Gastroesophageal sphincter (tissue), 3 donors: Measurements from ENCODE around the gene PPP1R27.

ENCODE experiments used
- EP300 ChIP-seq: sonication (generic); formaldehyde crosslinking; IDR thresholded peaks from one replicate; pipeline ENCODE4 v1.6.1; 2017; ENCODE audit warnings: antibody characterized with exemption, mild to moderate bottlenecking
- POLR2A ChIP-seq, 2 donors: fragments of 450-650 bp; IDR thresholded peaks; one replicate each; pipeline ENCODE4 v1.6.1; 2017; ENCODE audit warnings: antibody characterized with exemption in 2 of 2, mild to moderate bottlenecking in 2 of 2, moderate library complexity in 1 of 2
- POLR2AphosphoS5 ChIP-seq: sonication (generic); formaldehyde crosslinking; IDR thresholded peaks from one replicate; pipeline ENCODE4 v1.6.1; 2017; ENCODE audit warnings: antibody characterized with exemption
- TF ChIP-seq, protein P1 (sequence below), 4 experiments: fragments of 200-600 bp in 2 of 4; fragments of 450-650 bp in 2 of 4; sonication (generic) in 1 of 4; IDR thresholded peaks; one replicate each; pipeline ENCODE4 v1.5.1; 2017 to 2019; ENCODE audit warnings: antibody characterized with exemption in 4 of 4, mild to moderate bottlenecking in 2 of 4, moderate library complexity in 2 of 4

DNA sequence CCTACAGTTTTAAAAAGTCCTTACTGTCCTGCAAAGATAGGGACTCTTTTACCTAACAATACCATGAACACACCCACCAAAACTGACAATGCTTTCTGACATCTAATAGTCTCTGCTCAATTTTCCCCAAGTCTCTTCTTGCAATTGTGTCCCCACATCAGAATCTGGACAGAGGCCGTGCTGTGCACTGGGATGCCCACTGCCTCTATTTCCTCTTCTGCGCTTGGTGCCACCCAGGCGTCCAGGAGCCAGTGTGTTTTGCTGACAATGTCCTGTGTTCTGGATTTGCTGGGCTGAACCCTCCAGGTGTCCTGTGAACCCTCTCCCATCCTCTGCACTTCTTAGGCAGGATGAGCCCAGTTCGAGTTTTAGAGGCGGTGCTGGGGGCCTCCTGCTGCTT lies 42.7 kb upstream of the PPP1R27 start:
- TF ChIP-seq, protein P1, sequence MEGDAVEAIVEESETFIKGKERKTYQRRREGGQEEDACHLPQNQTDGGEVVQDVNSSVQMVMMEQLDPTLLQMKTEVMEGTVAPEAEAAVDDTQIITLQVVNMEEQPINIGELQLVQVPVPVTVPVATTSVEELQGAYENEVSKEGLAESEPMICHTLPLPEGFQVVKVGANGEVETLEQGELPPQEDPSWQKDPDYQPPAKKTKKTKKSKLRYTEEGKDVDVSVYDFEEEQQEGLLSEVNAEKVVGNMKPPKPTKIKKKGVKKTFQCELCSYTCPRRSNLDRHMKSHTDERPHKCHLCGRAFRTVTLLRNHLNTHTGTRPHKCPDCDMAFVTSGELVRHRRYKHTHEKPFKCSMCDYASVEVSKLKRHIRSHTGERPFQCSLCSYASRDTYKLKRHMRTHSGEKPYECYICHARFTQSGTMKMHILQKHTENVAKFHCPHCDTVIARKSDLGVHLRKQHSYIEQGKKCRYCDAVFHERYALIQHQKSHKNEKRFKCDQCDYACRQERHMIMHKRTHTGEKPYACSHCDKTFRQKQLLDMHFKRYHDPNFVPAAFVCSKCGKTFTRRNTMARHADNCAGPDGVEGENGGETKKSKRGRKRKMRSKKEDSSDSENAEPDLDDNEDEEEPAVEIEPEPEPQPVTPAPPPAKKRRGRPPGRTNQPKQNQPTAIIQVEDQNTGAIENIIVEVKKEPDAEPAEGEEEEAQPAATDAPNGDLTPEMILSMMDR (IDR thresholded peaks at IDR 0.05), result no peak
- TF ChIP-seq POLR2A (IDR thresholded peaks at IDR 0.05) (no peak), EP300 (no peak), POLR2AphosphoS5 (no peak)
